Neural progenitor cell (in vitro differentiated cells): ENCODE data around the gene AREG. TPM values are rescaled to one million over a fixed set of nuclear protein-coding genes. Genes with fewer than 3 reads are reported as not detected.

ENCODE experiments used
- DNase-seq: peaks from one replicate; pipeline ENCODE4 v3.0.0-alpha.2; 2016; ENCODE audit warnings: low spot score
- H2AFZ ChIP-seq: fragments of 200-600 bp; sonication (generic); replicated peaks from 2 replicates; pipeline ENCODE4 v1.6.1; 2016; ENCODE audit warnings: antibody characterized with exemption
- H3F3A ChIP-seq: fragments of 200-600 bp; sonication (generic); 2 replicates; pipeline ENCODE4 v1.6.1; 2016; ENCODE audit warnings: antibody characterized with exemption, low read depth
- H3K27ac ChIP-seq: fragments of 200-600 bp; sonication (generic); 2 replicates; pipeline ENCODE4 v1.5.1; 2016; ENCODE audit warnings: mild to moderate bottlenecking
- H3K27me3 ChIP-seq: fragments of 200-600 bp; sonication (generic); 2 replicates; pipeline ENCODE4 v1.6.1; 2016; ENCODE audit warnings: mild to moderate bottlenecking, moderate library complexity
- H3K36me3 ChIP-seq: fragments of 200-600 bp; sonication (generic); 2 replicates; pipeline ENCODE4 v1.5.1; 2016
- H3K4me1 ChIP-seq: fragments of 200-600 bp; sonication (generic); 2 replicates; pipeline ENCODE4 v1.6.1; 2016; ENCODE audit warnings: mixed run types
- H3K4me2 ChIP-seq: fragments of 200-600 bp; sonication (generic); 2 replicates; pipeline ENCODE4 v1.6.1; 2016
- H3K4me3 ChIP-seq: fragments of 200-600 bp; sonication (generic); 2 replicates; pipeline ENCODE4 v1.5.1; 2016
- H3K79me2 ChIP-seq: fragments of 200-600 bp; sonication (generic); 2 replicates; pipeline ENCODE4 v1.6.1; 2016; ENCODE audit warnings: low read depth
- H3K9ac ChIP-seq: fragments of 200-600 bp; sonication (generic); 2 replicates; pipeline ENCODE4 v1.6.1; 2016
- H3K9me3 ChIP-seq: fragments of 200-600 bp; sonication (generic); 2 replicates; pipeline ENCODE4 v1.5.1; 2016; ENCODE audit warnings: low read depth
- H4K20me1 ChIP-seq: fragments of 200-600 bp; sonication (generic); 2 replicates; pipeline ENCODE4 v1.6.1; 2016; ENCODE audit warnings: low read depth
- H3K27ac Mint-ChIP-seq: 3 replicates; pipeline ENCODE4 v1.8.0; 2021; ENCODE audit warnings: mixed read lengths
- H3K27me3 Mint-ChIP-seq: 2 replicates; pipeline ENCODE4 v1.8.0; 2022; ENCODE audit warnings: low read depth, mild to moderate bottlenecking, inconsistent platforms, moderate library complexity, mixed read lengths; ENCODE audit not compliant: insufficient read depth
- H3K36me3 Mint-ChIP-seq: 3 replicates; pipeline ENCODE4 v1.8.0; 2021; ENCODE audit warnings: mixed read lengths
- H3K4me1 Mint-ChIP-seq: 3 replicates; pipeline ENCODE4 v1.8.0; 2021; ENCODE audit warnings: mixed read lengths
- H3K4me3 Mint-ChIP-seq: 3 replicates; pipeline ENCODE4 v1.8.0; 2021; ENCODE audit warnings: mild to moderate bottlenecking, moderate library complexity, mixed read lengths
- H3K9me3 Mint-ChIP-seq: 3 replicates; pipeline ENCODE4 v1.8.0; 2020; ENCODE audit warnings: mixed read lengths
- CTCF ChIP-seq: fragments of 200-600 bp; sonication (generic); IDR thresholded peaks from 2 replicates; pipeline ENCODE4 v1.5.1; 2017; ENCODE audit warnings: antibody characterized with exemption, mild to moderate bottlenecking
- EZH2 ChIP-seq: fragments of 200-600 bp; sonication (generic); IDR thresholded peaks from 2 replicates; pipeline ENCODE4 v1.6.1; 2017; ENCODE audit warnings: antibody characterized with exemption, mild to moderate bottlenecking, moderate library complexity
- EZH2phosphoT487 ChIP-seq: fragments of 200-600 bp; sonication (generic); IDR thresholded peaks from 2 replicates; pipeline ENCODE4 v1.6.1; 2017; ENCODE audit warnings: antibody characterized with exemption
- total RNA-seq: library from RNA; depleted of rRNA; stranded (reverse); fragments of >200 nt; gene quantifications from 2 replicates; pipeline ENCODE4 v1.2.3, GENCODE V29; 2015; ENCODE audit warnings: low replicate concordance

AREG gene
- total RNA-seq, 1 donor from 2014 or later = not detected

GRCh38 chr4:74487771-74488170 lies 42.8 kb downstream of the AREG start:
- Histone ChIP-seq H3K36me3 (no peaks in the 10 kb centered on the region), H3K4me1 (no peaks in the 10 kb centered on the region), H4K20me1 (no peaks in the 10 kb centered on the region), H2AFZ (no peak overlapping the region), H3K4me2 (no peak overlapping the region), H3K9me3 (no peaks in the 10 kb centered on the region), H3K9ac (no peak overlapping the region), H3K79me2 (no peaks in the 10 kb centered on the region), H3K27ac (no peak overlapping the region), H3K4me3 (no peak overlapping the region), H3F3A (no peaks in the 10 kb centered on the region), H3K27me3 (no peaks in the 10 kb centered on the region)
- H3K4me1 Mint-ChIP-seq = no peaks in the 10 kb centered on the region
- no peaks in the 10 kb centered on the region for H3K36me3 Mint-ChIP-seq
- TF ChIP-seq EZH2phosphoT487 (no peak), CTCF (no peak), EZH2 (no peak)
- no peak overlapping the region for H3K4me3 Mint-ChIP-seq
- no peaks in the 10 kb centered on the region for H3K9me3 Mint-ChIP-seq
- no peak for DNase-seq
- H3K27ac Mint-ChIP-seq = no peak overlapping the region
- peaks cover 2% of the 10 kb centered on the region for H3K27me3 Mint-ChIP-seq

GRCh38 chr4:74490736-74491135 lies 45.8 kb downstream of the AREG start:
- Histone ChIP-seq H2AFZ (no peak overlapping the region), H4K20me1 (no peaks in the 10 kb centered on the region), H3K4me1 (no peaks in the 10 kb centered on the region), H3K9ac (no peak overlapping the region), H3K4me2 (no peak overlapping the region), H3F3A (no peaks in the 10 kb centered on the region), H3K4me3 (no peak overlapping the region), H3K36me3 (no peaks in the 10 kb centered on the region), H3K79me2 (no peaks in the 10 kb centered on the region), H3K27ac (no peak overlapping the region), H3K9me3 (no peaks in the 10 kb centered on the region), H3K27me3 (no peaks in the 10 kb centered on the region)
- H3K4me1 Mint-ChIP-seq = no peaks in the 10 kb centered on the region
- no peak for TF ChIP-seq EZH2phosphoT487
- no peak for TF ChIP-seq CTCF
- TF ChIP-seq EZH2 = no peak
- no peak for DNase-seq
- no peak overlapping the region for H3K4me3 Mint-ChIP-seq
- H3K27me3 Mint-ChIP-seq = peaks cover 5% of the 10 kb centered on the region
- H3K36me3 Mint-ChIP-seq = no peaks in the 10 kb centered on the region
- no peak overlapping the region for H3K27ac Mint-ChIP-seq
- no peaks in the 10 kb centered on the region for H3K9me3 Mint-ChIP-seq

- Mint-ChIP-seq H3K9me3 (no peaks in the 10 kb centered on the region), H3K36me3 (no peaks in the 10 kb centered on the region), H3K27ac (no peak overlapping the region), H3K4me3 (no peak overlapping the region), H3K27me3 (peaks cover under 1% of the 10 kb centered on the region), H3K4me1 (no peaks in the 10 kb centered on the region)
- TF ChIP-seq EZH2 = no peak
- TF ChIP-seq EZH2phosphoT487 = no peak
- TF ChIP-seq CTCF = no peak
- Histone ChIP-seq H2AFZ (no peak overlapping the region), H3K36me3 (no peaks in the 10 kb centered on the region), H3K4me3 (no peak overlapping the region), H3K27me3 (no peaks in the 10 kb centered on the region), H3K4me2 (no peak overlapping the region), H3K9me3 (no peaks in the 10 kb centered on the region), H3K9ac (no peak overlapping the region), H3K79me2 (no peaks in the 10 kb centered on the region), H3F3A (no peaks in the 10 kb centered on the region), H3K4me1 (no peaks in the 10 kb centered on the region), H3K27ac (no peak overlapping the region), H4K20me1 (no peaks in the 10 kb centered on the region)
- no peak for DNase-seq
Observed at GRCh38 chr4:74499986-74500781, 55.2 kb downstream of the AREG start.
